CD4-positive, alpha-beta T cell treated with Interleukin-1 beta for 1 hour (primary cell): ENCODE data around the gene HS3ST5.
"Not testable (repeated sequence)": the region's sequence is repeated elsewhere in the genome, so short reads cannot be mapped to it uniquely, and the experiment has no call there.

Source experiments
- DNase-seq, 2 donors: peaks; one replicate each; pipeline ENCODE4 v3.0.0-alpha.2; 2020 to 2022

Gene HS3ST5

DNA sequence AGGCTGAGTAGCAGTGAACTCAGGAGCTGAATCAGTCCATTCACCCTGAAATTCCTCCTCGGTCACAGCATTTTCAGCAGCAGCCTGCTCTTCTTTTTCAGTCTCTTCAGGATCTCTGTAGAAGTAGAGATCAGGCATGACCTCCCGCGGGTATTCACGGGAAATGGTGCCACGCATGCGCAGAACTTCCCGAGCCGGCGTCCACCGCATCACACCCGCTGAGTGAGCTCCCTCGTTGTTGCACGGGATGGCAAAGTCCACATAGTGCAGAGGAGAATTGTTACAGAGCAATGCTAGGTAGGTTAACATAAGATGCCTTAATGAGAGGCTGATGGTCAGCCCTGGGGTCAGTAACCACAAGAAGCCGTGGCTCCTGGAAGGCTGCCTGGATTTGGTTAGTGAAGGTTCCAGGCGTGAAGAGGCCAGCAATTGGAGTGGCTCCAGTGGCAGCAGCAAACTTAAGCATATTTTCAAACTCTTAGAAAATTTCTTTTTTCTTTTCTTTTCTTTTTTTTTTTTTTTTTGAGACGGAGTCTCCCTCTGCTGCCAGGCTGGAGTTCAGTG is 258.4 kb downstream of the HS3ST5 start:
- DNase-seq = no peak

DNA sequence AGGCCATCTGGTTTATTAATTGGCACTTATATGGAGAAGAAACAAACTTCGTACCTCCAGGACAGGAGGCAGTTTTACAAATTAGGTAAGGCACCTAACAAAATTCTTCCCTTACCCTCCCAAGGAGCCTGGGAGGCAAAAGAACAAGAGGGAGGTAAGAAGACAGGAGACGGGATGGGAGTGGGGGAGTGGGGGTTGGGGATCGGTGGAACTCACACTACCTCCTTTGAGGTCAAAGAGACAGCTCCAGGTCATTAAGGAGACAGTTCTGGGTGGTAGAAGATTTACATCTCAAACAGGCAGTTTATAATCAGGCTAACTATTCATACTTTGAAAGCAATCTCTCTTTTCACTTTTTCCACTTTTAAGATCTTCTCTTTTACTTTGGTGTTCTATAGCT is 259.6 kb downstream of the HS3ST5 start:
- no peak for DNase-seq

DNA sequence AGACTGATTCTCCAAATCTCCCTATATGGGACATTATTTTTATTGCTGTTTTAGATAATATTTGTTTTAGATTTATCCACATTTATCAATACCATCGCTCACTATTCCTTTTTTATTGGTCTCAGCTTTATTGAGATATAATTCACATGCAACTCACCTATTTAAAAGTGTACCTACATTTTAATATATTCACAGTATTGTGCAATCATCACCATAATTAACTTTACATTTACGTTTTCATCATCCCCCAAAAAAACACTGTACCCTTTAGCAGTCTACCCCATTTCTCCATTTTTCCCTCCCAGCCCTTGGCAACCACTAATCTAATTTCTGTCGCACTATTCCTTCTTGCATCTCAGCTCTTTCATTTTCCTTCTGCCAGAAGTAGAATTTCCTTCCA is 261.1 kb downstream of the HS3ST5 start:
- no peak for DNase-seq

DNA sequence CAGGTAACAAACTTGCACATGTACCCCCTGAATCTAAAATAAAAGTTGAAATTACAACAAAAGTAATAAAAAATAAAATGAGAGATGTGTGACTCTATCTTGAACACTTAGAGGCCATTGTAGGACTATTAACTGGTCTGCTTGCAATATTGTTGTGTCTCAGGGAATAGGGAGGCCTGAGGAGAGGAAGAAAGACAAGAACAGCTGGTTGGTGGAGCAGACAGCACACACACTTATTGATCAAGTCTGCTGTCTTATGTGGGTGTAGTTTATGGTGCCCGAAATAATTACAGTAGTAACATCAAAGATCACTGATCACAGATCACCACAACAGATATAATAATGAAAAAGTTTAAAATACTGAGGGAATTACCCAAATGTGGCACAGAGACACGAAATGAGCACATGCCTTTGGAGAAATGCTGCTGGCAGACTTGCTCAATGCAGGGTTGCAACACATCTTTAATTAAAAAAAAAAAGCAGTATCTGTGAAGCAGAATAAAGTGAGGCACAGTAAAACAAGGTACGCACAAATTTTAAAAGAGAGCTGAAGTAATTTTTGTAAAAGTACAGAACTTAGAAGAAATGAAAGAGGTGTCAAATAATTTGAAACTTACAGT is 261.8 kb downstream of the HS3ST5 start:
- no peak for DNase-seq

DNA sequence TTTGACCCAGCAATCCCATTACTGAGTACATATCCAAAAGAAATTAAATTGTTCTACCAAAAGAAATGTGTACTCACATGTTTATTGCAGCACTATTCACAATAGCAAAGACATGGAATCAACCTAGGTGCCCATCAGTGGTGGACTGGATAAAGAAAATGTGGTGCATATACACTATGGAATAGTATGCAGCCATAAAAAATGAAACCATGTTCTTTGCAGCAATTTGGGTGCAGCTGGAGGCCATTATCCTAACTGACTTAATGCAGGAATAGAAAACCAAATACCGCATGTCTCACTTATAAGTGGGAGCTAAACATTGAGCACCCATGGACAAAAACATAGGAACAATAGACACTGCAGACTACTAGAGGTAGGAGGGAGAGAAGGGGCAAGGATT is 262.4 kb downstream of the HS3ST5 start:
- not testable (repeated sequence) for DNase-seq

DNA sequence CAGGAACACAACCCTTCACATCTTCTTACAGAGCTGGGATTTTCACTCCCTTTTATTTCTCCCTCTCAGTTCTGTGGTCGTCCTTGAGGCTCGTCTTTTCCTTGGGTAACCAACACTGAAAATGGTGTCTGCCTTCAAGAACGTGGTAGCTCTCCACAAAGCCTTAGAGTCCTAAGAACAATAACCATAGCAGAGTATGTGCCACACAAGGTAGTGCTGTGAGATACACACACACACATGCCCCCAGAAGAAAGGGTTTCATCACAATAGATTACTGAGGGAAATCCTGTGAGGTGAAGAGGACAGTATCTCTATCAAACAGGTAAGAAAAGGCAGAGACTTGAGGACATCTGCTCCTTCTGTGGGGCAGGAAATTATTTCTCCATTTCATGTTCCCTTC is 267.0 kb downstream of the HS3ST5 start:
- DNase-seq = no peak

DNA sequence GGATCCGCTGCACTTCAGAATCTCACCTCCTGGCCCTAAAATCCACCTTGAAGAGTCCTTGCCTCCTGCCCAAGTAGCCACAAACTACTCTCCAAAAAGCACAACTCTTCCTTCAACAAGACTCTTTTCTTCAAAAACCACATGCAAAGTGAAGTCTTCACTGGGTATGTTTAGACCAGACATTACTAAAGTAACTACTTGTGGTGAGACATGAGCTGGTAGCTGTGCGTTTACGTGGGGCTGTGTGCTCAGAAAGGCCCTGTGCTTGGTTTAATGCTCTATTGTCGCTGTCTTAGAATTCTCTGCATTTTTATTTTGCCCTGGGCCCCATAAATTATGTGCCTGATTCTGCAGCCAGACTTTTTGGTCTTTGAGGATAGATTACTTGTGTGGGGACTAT is 267.5 kb downstream of the HS3ST5 start:
- no peak for DNase-seq

DNA sequence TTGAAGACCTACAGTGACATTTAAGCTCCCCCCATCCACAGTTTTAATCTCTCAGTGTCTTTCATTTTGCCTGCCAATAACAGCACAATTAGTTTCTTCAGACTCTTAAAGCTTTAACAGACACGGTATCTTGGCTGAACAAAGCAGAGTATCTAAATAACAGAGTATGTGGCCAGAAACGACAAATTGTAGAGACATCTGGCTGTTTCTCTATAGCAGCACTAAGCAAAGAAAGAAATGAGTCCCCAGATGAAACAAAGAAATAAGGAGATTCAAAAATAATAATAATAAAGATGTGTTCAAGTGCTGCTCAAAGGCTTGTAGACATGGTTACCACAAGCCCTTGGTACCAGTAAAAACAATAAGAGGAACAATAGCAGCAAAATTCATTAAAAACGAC is 274.1 kb downstream of the HS3ST5 start:
- DNase-seq = no peak

DNA sequence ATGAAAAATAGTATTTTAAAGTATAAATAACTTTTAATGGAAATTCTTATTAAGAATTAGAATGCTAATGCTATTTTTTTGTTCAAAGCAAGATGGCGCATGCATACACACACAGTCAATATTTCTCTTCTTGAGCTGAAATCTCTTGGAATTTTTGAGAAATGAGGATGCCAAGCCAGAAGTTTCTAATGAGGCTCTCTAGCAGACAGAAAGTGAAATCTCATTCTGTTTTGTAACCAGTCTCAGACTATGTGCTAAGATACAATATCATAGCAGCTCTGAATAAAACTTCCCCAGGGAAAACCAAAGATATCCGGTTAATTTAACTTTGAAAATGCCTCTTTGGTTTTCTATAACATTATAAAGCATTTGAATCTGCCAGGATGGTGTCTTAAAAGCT is 274.7 kb downstream of the HS3ST5 start:
- no peak for DNase-seq

DNA sequence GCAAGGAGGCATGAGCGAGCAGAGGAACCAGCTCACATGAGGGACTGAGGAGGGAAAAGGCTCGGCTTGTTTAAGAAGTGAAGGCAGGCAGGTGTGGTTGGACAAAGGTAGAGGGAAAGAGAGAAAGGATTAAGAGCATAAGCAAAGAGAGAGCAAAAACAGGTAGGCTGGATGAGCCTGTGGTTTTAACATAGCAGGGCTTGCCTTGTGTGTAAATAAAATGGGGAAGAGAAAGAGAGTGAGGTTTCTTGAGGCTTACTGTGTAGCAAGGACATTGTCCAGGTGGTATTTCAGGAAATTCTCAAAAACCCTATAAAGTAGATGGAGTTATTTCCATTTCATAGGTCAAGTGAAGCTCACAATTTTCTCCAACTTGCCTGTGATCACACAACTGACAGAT is 278.0 kb downstream of the HS3ST5 start:
- DNase-seq = no peak

DNA sequence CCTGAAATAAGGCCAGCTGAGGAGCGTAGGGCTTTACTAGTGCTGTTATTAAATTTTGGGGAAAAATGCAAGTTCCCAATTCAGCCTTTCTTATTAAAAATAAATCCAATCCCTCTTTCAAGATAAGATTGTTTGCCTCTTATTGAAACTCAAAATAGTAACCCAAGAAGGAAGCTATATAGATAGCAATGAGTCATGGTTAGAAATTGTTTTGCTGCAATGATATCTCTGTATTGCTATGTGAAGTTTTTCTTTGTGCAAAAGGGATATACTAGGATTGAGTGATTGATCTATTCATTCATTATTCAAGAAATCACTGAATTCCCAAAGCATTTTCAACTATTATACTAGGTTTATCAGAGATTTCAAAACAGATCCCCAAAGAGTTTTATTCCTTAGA is 278.9 kb downstream of the HS3ST5 start:
- DNase-seq = no peak

DNA sequence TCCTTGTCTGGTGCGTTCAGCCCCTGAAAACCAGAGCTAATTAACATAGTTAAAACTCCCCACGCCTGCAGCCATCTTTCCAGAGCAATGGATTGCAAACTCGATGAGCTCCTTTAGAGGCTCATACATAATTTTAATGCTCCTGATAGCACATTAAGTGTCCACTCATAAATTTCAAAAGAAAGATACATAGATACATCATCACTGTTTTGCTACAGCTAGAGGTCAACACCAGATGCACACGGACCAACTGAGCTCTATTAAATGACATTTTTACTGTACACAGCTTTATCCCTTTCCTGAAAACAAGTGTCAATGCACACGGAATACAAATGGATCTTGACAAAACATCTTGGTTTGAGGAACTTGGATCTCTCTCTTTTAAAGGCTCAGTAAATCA is 280.6 kb downstream of the HS3ST5 start:
- no peak for DNase-seq

DNA sequence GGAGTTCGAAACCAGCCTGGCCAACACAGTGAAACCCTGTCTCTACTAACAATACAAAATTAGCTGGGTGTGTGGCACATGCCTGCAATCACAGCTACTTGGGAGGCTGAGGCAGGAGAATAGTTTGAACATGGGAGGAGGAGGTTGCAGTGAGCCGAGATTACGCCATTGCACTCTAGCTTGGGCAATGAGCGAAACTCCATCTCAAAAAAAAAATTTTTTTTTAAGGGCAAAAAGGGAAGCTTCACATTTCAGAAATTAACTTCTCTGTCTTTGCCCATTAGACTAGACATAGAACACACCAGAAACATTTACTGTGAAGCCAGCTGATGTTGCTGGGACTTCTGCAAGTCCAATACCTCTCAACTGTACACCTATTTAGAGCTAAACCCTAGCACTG is 281.1 kb downstream of the HS3ST5 start:
- DNase-seq = no peak

DNA sequence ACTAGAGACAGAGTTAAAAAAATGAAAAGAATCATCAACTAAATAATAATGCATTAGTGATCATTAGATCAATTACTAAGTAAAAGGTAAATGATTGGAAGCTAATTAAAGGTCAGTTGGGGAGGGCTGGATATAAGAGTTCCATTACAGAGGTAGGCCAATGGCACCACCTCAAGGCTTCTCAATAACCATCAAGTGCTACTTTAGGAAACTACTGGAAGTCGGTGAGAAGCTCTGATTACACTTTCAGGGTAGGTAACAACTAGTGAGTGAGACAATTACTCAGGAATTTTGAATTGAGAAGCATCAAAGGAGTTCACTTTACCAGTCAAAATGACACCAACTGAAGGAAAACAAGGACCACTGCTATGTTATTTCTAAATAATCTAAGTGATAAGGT is 281.7 kb downstream of the HS3ST5 start:
- DNase-seq = no peak

DNA sequence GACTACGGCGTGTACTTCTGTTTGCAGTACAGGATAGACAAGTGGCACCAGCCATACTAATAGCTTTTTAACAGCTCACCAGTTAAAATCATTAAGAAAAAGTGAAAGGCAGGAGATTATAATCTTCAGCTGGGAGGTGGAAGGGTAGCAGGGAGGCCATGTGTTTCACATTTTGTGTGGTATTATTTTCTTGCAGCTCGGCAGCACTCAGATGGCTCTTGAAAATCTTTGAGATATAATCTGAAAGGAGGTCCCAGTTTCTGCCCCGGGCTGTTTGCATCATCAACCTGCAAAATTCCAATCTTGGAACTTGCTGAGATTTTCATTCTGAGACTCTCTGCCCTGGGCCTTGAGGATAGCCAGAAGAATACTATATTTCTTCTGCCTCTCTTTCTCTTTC is 284.4 kb downstream of the HS3ST5 start:
- no peak for DNase-seq

DNA sequence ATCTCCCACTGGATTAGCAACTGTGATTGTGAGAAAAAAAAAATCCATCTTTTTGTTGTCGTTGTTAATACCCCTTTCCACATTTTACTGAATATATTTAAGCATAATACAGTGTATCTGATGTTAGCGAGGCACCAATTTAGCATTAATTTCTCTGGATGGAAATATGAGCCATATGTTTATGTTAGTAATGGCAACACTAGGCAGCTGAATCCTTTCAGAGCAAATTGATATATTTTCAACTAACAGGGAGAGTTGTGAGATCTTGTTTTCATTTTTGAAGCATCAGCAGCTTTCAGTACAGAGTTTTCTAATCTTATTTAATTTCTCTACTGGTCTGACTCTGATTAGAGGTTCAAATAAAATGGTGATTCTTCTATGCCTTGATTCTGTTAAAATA is 287.1 kb downstream of the HS3ST5 start:
- DNase-seq = no peak

DNA sequence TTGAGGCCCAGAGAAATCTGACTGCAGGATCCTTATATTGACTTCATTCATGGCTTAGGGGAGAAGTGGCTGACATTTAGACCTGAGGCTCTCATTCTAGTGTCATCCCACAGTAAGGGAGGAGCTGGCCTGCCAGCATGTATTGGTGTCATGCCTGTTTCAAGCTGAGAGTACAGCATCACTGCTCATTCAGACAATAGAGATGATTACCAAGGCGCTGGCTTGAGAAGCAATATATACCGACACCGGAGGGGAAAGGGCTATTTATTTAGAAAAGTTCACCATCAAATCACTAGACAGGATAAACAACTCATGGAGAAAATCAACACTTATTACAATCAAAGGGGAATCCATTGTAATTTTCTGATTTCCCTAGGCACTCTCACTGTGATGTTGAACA is 287.5 kb downstream of the HS3ST5 start:
- DNase-seq = no peak

DNA sequence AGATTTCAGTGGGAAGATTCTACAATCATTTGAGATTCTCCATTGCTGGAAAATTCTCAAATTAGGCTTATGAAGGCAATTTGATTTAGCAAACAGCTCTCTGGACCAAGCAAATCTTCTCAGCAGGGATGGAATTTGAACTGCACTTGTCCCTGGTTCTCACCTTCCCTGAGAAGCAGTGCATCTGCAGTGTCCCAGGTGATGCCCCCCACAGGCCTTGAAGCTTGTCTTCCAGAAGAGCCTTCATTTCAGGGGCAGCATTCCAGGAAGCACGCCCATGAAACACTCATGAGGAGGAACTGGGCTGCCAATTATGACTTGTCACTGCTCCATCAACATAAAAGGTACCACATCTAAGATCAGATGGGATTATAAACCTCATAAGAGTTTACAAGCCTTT is 289.0 kb downstream of the HS3ST5 start:
- DNase-seq = no peak

DNA sequence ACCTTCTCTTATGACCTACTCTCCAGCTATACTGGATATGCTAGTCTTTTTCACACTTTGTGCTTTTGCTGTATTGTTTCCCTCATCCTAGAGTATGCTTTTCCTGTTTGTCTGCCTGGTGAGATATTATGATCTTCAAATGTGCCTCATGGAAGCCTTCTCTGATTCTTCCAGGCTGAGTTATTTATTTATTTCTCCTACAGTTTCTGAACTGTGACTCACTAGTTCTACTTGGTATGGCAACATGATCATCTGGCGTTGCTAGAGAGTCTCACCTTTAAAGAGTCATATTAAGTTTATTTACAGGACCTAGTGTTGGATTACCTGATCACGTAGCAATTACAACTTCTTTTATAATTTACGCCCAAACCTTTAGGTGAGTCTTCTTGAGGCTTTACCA is 290.7 kb downstream of the HS3ST5 start:
- no peak for DNase-seq

DNA sequence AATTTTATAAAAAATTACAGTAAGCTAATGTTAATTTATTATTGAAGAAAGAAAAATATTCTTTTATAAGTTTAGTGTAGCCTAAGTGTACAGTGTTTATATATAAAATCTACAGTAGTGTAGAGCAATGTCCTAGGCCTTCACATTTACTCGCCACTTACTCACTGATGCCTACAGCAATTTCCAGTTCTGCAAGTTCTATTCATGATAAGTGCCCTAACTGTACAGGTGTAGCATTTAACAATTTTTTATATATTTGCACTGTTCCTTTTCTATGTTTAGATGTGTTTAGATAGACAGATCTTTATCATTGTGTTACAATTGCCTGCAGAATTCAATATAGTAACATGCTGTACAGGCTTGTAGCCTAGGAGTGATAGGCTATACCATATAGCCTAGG is 291.8 kb downstream of the HS3ST5 start:
- no peak for DNase-seq

DNA sequence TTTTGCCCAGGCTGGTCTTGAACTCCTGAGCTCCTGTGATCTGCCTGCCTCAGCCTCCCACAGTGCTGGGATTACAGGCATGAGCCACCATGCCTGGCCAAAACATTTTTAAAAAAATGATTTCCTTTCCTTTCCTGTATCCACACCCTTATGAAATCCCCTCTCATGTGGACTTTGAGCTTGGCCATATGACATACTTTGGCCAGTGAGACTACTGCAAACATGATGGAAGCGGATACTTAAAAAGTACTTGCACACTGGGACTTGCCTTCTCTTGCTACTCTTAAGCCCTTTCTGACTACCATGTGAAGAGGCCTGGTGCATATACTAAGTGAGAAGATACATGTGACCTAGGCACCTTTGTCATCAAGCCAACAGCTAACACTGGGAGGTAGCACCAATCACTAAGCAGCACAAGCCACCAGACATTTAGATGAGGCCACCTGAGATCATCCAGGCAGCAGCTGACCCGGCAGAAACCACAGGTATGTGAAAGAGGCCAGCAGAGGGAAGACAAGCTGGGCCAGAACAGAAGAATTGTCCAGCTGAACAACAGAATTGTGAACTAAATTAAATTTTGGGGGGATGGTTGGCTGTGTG is 293.4 kb downstream of the HS3ST5 start:
- DNase-seq = no peak

DNA sequence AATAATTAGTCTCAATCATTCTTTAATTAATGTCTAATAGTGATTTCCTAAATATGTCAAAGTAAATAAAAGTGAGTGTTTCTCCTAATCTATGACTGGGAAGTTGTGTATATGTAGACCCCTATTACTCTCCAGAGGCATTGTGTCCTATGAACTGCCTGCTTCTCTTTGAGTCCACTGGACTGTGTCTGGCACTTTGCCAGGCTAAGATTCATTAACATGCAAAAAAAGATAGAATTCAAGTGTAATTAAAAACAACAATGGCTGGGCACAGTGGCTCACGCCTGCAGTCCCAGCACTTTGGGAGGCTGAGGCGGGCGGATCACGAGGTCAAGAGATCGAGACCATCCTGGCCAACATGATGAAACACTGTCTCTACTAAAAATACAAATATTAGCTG is 298.3 kb downstream of the HS3ST5 start:
- not testable (repeated sequence) for DNase-seq

DNA sequence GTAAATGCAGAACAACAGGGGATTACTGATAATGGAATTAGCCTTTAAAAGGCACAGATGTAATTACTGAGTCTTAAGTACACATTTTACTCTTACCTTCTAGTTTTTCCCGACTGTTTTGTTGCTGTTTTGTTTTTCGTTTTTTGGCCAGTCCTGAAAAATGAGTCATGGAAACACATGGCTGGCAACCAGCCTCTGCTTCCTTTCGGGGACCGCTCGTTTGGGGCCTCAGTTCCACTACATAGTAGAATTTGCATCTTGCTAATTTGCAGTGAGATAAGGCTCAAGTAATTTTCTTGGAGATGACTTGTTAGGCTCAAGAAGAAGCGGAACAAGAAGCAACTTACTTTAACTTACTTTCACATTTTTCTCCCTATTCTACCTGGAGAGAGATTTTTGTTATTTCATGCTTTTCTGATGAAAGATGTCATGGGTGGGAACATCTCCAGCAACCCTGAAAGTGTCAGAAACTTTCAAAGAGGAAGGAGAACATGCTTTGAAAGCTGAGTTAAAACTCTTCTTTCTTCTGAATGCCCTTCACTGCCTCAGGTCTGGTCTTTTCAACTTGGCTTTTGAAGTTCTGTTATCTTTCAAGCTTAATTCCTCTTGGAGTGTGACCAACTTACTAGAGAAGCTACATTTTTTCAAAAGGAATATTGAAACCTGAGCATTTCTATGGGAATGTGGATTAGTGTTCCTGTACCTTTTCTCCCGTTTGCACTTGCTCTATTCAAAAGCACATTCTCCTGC is 300.4 kb downstream of the HS3ST5 start:
- no peak for DNase-seq

DNA sequence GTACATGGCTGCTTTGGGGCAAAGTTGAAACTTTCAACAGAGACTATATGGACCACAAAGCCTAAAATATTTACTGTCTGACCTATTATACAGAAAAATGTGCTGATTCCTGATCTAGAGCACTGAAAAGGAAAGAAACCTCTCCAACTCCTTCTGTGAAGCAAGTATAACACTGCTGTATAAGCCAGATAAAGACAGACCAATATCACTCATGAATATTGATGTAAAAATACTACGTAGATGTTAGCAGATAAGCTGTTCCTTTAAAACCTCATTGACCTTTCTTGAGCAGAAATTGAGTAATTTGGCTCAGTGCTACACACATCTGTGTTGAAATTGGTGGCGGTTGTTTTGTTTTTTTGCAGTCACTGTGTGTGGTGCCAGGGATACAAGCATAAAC is 302.0 kb downstream of the HS3ST5 start:
- DNase-seq = no peak
